HepG2 (cell line): ENCODE data around the gene PRRT2. TPM values are rescaled to one million over a fixed set of nuclear protein-coding genes. Genes with fewer than 3 reads are reported as not detected.

Experiments used
- ATF3 ChIP-seq: sonication (generic); formaldehyde crosslinking; IDR thresholded peaks from 2 replicates; pipeline ENCODE4 v1.4.0; 2020; ENCODE audit warnings: missing genetic modification reagents
- ATF4 ChIP-seq, 2 experiments: fragments of 450-650 bp in 1 of 2; sonication (generic) in 1 of 2; formaldehyde crosslinking; IDR thresholded peaks; 2 replicates each; pipeline versions ENCODE4 v1.5.0 to v1.8.0; 2020 to 2022; ENCODE audit warnings: mild to moderate bottlenecking in 1 of 2, missing genetic modification reagents in 1 of 2
- DMTF1 ChIP-seq: sonication (generic); formaldehyde crosslinking; IDR thresholded peaks from 2 replicates; pipeline ENCODE4 v1.4.0; 2020; ENCODE audit warnings: mild to moderate bottlenecking, missing genetic modification reagents
- GRHL1 ChIP-seq: sonication (generic); formaldehyde crosslinking; conservative IDR thresholded peaks from 2 replicates; pipeline ENCODE4 v1.8.0; 2022; ENCODE audit warnings: missing genetic modification reagents
- IKZF1 ChIP-seq: fragments of 450-650 bp; IDR thresholded peaks from 2 replicates; pipeline ENCODE4 v1.7.1; 2016
- MED8 ChIP-seq: sonication (generic); formaldehyde crosslinking; IDR thresholded peaks from 2 replicates; pipeline ENCODE4 v1.8.1; 2023; ENCODE audit warnings: mild to moderate bottlenecking, missing genetic modification reagents; ENCODE audit not compliant: insufficient replicate concordance
- PTBP1 ChIP-seq: fragments of 200-400 bp; formaldehyde crosslinking; IDR thresholded peaks from 2 replicates; pipeline ENCODE4 v1.6.1; 2018; ENCODE audit warnings: low read length, low read depth; ENCODE audit not compliant: poor library complexity, severe bottlenecking
- RFX3 ChIP-seq: IDR thresholded peaks from 2 replicates; pipeline ENCODE4 v1.6.1; 2016; ENCODE audit warnings: missing biosample characterization, missing genetic modification reagents
- SMC3 ChIP-seq: IDR thresholded peaks from 2 replicates; pipeline ENCODE4 v1.6.1; 2011; ENCODE audit warnings: low read length, improper control_type of control experiment
- WIZ ChIP-seq: sonication (generic); formaldehyde crosslinking; IDR thresholded peaks from 2 replicates; pipeline ENCODE4 v1.5.1; 2020; ENCODE audit warnings: mild to moderate bottlenecking, missing genetic modification reagents
- XBP1 ChIP-seq: sonication (generic); formaldehyde crosslinking; IDR thresholded peaks from 2 replicates; pipeline ENCODE4 v1.5.0; 2020; ENCODE audit warnings: missing genetic modification reagents
- ZNF138 ChIP-seq: sonication (generic); formaldehyde crosslinking; IDR thresholded peaks from 2 replicates; pipeline ENCODE4 v1.5.0; 2020; ENCODE audit warnings: mild to moderate bottlenecking, low read depth, missing genetic modification reagents
- ZNF224 ChIP-seq: sonication (generic); formaldehyde crosslinking; IDR thresholded peaks from 2 replicates; pipeline ENCODE4 v1.5.0; 2020; ENCODE audit warnings: mild to moderate bottlenecking, missing genetic modification reagents
- ZNF260 ChIP-seq: sonication (generic); formaldehyde crosslinking; IDR thresholded peaks from 2 replicates; pipeline ENCODE4 v1.4.0; 2020; ENCODE audit warnings: missing genetic modification reagents, low read depth, mild to moderate bottlenecking, borderline replicate concordance
- ZNF333 ChIP-seq: sonication (generic); formaldehyde crosslinking; IDR thresholded peaks from 2 replicates; pipeline ENCODE4 v1.4.0; 2020; ENCODE audit warnings: mild to moderate bottlenecking, missing genetic modification reagents, borderline replicate concordance
- polyA plus RNA-seq, 8 experiments: library from polyadenylated mRNA; depleted of rRNA in 3 of 8; stranded (reverse) in 7 of 8; unstranded in 1 of 8; fragments of >200 nt; fragmentation: Illumina TruSeq in 4 of 8; extraction: Trizol in 4 of 8; gene quantifications; 2 replicates each; pipeline versions ENCODE4 v1.2.1 to v1.2.3, GENCODE V29; 2011 to 2016; ENCODE audit warnings: low read depth in 4 of 8, missing spikeins in 1 of 8, mixed read lengths in 1 of 8; ENCODE audit not compliant: insufficient read depth in 1 of 8
- total RNA-seq, 5 experiments: library from RNA; depleted of rRNA; stranded (reverse); fragments of >200 nt; fragmentation: Illumina TruSeq; extraction: Trizol; gene quantifications; 2 replicates each; pipeline ENCODE4 v1.2.3, GENCODE V29; 2016; ENCODE audit warnings: low read depth in 1 of 5
- TF ChIP-seq, protein P1 (sequence below): sonication (generic); formaldehyde crosslinking; IDR thresholded peaks from 2 replicates; pipeline ENCODE4 v1.5.0; 2020; ENCODE audit warnings: mild to moderate bottlenecking, missing genetic modification reagents, moderate library complexity
- TF ChIP-seq, protein P2 (sequence below): sonication (generic); formaldehyde crosslinking; IDR thresholded peaks from 2 replicates; pipeline ENCODE4 v1.8.0; 2022; ENCODE audit warnings: low read depth, missing genetic modification reagents
- TF ChIP-seq, protein P3 (sequence below): IDR thresholded peaks from 2 replicates; pipeline ENCODE4 v1.6.1; 2018; ENCODE audit warnings: missing genetic modification reagents, mild to moderate bottlenecking, missing compliant biosample characterization

Gene PRRT2
- total and polyA plus RNA-seq, 2 of the 13 experiments (the other 11 are each of a cell fraction or from before 2014, with no cell fraction given), result 0.51 to 1.1 TPM

DNA sequence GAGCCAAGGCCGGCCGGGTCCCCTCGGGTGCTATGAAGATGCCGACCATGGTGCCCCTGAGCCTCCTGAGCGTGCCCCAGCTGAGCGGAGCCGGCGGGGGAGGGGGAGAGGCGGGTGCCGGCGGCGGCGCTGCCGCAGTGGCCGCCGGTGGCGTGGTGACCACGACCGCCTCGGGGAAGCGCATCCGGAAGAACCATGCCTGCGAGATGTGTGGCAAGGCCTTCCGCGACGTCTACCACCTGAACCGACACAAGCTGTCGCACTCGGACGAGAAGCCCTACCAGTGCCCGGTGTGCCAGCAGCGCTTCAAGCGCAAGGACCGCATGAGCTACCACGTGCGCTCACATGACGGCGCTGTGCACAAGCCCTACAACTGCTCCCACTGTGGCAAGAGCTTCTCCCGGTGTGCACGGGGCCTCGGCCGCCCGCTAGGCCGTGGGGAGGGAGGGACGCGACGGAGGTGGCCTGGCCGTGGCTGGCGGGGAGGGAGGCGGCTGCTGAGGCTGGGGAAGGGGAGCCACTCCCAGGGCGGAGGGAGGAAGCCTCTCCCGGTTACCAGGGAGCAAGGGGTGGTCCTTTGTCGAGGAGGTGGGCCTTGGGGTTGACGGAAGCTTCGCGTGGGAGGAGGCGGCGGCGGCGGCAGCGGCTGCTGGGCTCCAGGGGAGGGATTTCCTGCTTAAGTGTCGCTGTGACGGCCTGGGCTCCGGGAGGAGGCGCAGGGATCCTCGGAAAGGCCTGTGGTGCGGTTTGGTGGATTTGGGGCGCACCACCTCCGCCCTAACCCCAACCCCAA, 4.4 kb upstream of the PRRT2 start (continued):
- TF ChIP-seq ZNF138 (CRISPR knock-in tag), result peak; percentile 96
- TF ChIP-seq RFX3 (CRISPR knock-in tag), result peak; percentile 42; the same call in 1 of the 2 replicates
- peak; percentile 99; the same call in 1 of the 2 replicates for TF ChIP-seq ZNF333 (CRISPR knock-in tag)
- TF ChIP-seq DMTF1 (CRISPR knock-in tag), result 0 out of 2 replicates have a peak, but pooled peaks have one; percentile 95
- TF ChIP-seq, protein P1, sequence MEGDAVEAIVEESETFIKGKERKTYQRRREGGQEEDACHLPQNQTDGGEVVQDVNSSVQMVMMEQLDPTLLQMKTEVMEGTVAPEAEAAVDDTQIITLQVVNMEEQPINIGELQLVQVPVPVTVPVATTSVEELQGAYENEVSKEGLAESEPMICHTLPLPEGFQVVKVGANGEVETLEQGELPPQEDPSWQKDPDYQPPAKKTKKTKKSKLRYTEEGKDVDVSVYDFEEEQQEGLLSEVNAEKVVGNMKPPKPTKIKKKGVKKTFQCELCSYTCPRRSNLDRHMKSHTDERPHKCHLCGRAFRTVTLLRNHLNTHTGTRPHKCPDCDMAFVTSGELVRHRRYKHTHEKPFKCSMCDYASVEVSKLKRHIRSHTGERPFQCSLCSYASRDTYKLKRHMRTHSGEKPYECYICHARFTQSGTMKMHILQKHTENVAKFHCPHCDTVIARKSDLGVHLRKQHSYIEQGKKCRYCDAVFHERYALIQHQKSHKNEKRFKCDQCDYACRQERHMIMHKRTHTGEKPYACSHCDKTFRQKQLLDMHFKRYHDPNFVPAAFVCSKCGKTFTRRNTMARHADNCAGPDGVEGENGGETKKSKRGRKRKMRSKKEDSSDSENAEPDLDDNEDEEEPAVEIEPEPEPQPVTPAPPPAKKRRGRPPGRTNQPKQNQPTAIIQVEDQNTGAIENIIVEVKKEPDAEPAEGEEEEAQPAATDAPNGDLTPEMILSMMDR (CRISPR knock-in tag), result peak; percentile 89
- TF ChIP-seq GRHL1 (CRISPR knock-in tag), result no peak; the same call in 1 of the 2 replicates
- TF ChIP-seq, protein P2, sequence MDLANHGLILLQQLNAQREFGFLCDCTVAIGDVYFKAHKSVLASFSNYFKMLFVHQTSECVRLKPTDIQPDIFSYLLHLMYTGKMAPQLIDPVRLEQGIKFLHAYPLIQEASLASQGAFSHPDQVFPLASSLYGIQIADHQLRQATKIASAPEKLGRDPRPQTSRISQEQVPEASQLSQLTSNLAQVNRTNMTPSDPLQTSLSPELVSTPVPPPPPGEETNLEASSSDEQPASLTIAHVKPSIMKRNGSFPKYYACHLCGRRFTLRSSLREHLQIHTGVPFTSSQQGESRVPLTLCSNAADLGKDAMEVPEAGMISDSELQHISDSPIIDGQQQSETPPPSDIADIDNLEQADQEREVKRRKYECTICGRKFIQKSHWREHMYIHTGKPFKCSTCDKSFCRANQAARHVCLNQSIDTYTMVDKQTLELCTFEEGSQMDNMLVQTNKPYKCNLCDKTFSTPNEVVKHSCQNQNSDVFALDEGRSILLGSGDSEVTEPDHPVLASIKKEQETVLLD (CRISPR knock-in tag), result peak; percentile 93
- TF ChIP-seq MED8 (CRISPR knock-in tag), result peak; percentile 90
- peak; percentile 48; the same call in 1 of the 2 replicates for TF ChIP-seq SMC3
- TF ChIP-seq, protein P3, sequence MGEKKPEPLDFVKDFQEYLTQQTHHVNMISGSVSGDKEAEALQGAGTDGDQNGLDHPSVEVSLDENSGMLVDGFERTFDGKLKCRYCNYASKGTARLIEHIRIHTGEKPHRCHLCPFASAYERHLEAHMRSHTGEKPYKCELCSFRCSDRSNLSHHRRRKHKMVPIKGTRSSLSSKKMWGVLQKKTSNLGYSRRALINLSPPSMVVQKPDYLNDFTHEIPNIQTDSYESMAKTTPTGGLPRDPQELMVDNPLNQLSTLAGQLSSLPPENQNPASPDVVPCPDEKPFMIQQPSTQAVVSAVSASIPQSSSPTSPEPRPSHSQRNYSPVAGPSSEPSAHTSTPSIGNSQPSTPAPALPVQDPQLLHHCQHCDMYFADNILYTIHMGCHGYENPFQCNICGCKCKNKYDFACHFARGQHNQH (CRISPR knock-in tag), result peak; percentile 92
- peak; percentile 94; the same call in 1 of the 2 replicates for TF ChIP-seq XBP1 (CRISPR knock-in tag)
- no peak for TF ChIP-seq IKZF1
- TF ChIP-seq ATF4 (CRISPR knock-in tag; IDR thresholded peaks at IDR 0.05), result peak in 1 of 2 experiments; percentile 91; a peak in 2 of 4 replicates
- peak; percentile 51; the same call in 1 of the 2 replicates for TF ChIP-seq ZNF260 (CRISPR knock-in tag)
- peak; percentile 51; the same call in 1 of the 2 replicates for TF ChIP-seq ATF3 (CRISPR knock-in tag)
- TF ChIP-seq PTBP1, result peak; percentile 26
- peak; percentile 91 for TF ChIP-seq WIZ
- peak; percentile 94 for TF ChIP-seq ZNF224 (CRISPR knock-in tag)
